T-helper 1 cell (primary cell): ENCODE data around the gene PRR33.
A peak's percentile ranks its signal among the peaks of the same experiment; 100 is the strongest.
"Not testable (repeated sequence)": the region's sequence is repeated elsewhere in the genome, so short reads cannot be mapped to it uniquely, and the experiment has no call there.

ENCODE experiments used
- DNase-seq, 5 donors: peaks; one replicate each; pipeline ENCODE4 v3.0.0-alpha.2; 2012 to 2020

The PRR33 gene

DNA sequence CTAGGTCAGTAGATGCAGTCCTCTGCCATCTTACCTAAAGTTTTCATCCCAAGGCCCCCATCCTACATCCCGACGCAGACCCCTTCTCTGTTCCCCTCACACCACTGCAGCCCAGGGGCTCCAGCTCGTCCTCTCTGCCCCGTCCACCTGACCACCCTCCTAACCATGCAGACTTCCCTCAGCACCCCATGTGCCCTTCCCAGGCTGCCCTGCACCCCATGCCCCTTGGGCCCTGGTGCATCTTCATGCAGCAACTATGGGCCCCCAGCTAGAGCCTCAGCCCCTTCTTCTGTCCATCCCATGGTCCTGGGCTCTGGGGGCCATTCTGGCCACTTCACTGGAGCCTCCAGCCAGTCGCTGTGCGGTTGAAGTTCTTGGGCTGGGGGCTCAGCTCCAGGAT lies 2.9 kb downstream of the PRR33 start:
- no peak for DNase-seq

- no peak for DNase-seq
Measured at GRCh38 chr11:1888347-1888753, 3.3 kb downstream of the PRR33 start.

- DNase-seq, result no peak
Measured at GRCh38 chr11:1887451-1888346, 4.0 kb downstream of the PRR33 start.

- DNase-seq, result not testable (repeated sequence)
Measured at GRCh38 chr11:1886551-1886950, 5.1 kb downstream of the PRR33 start.

DNA sequence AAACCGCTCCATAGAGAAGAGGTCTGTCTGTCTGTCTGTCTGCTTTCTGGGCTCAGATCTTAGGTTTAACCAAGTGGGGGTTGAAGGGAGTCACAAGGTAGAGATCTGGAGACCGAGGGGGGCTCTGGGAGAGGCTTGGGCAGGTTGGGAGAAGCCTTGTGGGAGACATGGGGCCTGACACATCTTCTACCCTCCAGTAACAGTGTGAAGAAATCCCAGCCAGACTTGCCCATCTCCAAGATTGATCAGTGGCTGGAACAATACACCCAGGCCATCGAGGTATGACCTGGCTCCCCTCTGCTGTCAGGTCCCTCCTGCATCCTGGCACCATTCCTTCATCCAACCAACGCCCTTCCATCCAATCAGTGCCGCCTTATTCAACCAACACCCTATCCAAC lies 7.4 kb downstream of the PRR33 start:
- DNase-seq, result no peak

- no peak for DNase-seq
Measured at GRCh38 chr11:1883346-1884302, 8.1 kb downstream of the PRR33 start.

DNA sequence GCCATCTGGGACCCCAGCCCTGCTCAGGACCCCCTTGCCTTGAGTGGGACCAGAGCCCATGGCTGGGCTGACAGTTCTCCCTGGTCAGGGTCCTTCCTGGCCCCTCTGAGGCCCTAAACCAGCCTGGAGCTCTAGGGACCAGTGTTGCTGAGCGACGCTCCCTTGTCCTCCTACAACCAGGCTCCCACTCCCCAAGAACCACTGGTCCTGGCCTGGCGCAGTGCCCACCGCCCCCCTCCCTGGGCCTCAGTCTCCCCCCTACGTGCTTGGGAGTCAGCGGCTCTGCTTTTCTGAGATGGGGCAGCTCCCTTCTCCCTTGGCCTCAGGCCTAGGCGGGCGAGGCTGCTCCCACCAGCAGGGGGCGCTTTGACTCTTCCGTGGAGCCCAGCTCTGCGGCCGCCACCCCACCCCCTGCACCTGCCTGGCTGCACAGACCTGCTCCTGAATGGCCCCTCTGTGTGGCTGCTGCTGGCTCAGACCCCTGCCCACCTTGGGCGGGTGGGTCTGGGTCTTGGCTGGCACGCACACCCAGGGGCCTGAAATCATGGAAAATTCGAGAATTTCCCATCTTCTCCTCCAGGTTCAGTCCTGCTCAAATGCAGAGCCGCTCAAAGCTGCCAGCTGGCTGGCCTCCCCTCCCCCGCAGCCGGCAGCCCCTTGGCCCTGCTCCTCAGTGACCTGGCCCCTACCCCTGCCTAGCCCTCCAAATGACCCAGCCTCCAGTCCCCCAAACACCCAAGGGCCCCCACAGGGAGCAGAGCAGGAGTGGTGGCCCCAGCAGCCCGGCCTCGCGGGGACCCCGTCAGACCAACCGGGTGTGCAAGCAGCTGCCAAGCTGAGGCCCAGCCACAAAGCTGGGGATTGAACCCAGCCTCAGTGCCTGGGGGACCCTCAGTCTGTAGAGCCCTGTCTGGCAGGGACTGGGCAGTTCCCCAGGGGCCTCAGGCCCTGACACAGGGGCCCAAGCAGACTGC lies 9.1 kb downstream of the PRR33 start:
- DNase-seq, result peak; percentile 54 to 76 (median 70)

- peak in 1 of 5 donors; percentile 6 for DNase-seq
Measured at GRCh38 chr11:1881442-1882264, 10.0 kb downstream of the PRR33 start.

DNA sequence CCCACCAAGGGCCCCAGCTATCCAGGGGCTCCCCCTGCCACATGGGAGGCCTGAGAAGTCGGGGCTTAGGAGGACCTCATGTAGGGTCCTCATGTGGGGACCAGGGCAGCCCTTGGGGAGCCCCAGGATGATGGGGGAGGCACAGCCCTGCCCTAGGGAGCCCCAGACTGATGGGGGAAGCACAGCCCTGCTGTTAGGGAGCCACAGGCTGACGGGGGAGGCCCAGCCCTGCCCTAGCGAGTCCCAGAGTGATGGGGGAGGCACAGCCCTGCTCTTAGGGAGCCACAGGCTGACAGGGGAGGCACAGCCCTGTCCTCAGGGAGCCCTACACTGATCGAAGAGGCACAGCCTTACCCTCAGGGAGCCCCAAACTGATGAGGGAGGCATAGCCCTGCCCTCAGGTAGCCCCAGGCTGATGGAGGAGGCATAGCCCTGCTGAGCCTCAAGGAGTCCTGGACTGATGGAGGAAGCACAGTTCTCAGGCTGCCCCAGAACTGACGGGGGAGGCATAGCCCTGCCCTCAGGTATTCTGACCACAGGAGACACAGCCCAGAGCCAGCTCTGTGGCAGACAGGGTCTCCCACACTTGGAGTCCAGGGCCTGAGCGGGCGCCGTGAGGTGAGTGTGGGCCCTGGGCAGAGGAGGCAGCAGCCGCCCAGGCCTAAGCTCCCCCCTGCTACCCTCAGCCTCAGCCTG lies 10.8 kb downstream of the PRR33 start:
- DNase-seq, result no peak

DNA sequence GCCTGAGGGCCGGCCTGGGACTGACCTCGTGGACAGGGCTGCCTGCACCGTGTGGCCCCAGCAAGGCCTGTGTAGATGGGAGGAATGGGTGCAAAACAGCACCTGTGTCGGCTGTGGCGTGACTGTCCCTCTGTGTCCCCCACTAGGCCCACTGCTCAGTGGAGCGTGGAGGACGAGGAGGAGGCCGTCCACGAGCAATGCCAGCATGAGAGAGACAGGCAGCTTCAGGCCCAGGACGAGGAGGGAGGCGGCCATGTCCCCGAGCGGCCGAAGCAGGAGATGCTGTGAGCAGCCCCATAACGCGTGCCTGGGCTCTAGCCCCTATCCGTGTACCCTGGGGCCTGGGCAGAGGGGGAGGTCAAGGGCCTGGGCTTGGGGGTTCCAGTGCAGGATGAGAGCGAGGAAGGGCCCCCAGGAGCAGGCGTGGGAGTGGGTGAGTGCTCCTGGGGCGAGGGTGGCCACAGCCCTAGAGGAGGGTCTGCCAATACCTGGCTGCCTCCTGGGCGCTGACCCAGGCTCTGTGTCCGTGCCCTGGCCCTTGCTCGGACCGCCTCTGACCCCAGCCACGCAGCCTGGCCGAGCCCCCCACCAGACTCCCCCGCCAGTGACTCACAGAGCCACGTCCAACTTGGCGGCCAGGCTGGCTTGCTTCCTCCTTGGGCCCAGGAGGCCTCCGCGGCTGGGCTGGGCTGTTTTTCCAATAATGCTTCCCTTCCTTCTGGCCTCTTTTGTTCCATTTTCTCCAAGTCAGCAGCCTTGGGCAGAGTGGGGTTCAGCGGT lies 11.6 kb downstream of the PRR33 start:
- peak in 2 of 5 donors; percentile 5 to 9 for DNase-seq

GRCh38 chr11:1879342-1879940 lies 12.3 kb downstream of the PRR33 start:
- DNase-seq, result peak in 2 of 5 donors; percentile 6

- DNase-seq, result peak in 1 of 5 donors; percentile 5
Measured at GRCh38 chr11:1878137-1879031, 13.3 kb downstream of the PRR33 start.

DNA sequence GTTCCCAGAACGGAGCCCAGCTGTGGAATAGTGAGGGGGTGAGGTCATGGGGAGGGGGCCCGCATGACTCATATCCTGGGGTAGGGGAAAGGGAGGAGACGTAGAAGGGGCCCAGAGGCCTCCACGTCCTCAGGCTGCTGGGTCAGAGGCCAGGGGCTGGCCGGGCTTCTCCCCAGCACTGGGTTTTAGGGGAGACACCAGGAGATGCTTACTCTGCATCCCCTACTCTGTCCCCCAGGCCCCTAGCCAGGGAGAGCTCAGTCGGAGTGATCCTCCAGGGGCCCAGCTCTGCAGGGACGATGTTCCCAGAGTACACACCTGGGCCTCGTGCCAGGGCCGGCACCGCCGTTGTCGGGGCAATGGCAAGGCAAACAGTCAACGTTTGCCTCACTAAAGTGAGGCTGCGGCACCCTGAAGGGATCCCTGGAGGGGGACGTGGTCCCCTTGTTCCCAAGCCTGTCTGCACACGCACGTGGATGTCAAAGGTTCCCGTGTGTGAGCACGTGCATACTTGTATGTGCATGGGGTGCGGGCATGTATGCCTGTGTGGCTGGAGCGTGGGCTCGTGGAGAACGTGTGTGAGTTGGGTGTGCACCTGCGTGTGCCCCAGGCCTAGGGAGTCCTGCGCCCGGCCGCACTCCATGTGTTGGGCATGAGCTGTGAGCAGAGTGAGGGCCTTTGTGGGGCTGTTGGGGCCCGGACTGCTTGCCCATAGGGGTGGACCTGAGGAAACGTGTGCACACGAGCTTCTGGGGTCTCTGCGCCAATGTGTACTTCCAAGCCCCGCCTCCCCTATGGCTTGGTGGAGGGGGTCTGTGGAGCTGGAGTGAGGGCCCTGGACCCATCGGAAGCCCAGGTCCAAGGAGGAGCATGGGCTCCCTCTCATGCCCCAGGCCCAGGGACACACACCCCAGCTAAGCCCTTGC lies 14.2 kb downstream of the PRR33 start:
- DNase-seq, result no peak

GRCh38 chr11:1876361-1877063 lies 15.2 kb downstream of the PRR33 start:
- peak in 2 of 5 donors; percentile 5 to 8 for DNase-seq

DNA sequence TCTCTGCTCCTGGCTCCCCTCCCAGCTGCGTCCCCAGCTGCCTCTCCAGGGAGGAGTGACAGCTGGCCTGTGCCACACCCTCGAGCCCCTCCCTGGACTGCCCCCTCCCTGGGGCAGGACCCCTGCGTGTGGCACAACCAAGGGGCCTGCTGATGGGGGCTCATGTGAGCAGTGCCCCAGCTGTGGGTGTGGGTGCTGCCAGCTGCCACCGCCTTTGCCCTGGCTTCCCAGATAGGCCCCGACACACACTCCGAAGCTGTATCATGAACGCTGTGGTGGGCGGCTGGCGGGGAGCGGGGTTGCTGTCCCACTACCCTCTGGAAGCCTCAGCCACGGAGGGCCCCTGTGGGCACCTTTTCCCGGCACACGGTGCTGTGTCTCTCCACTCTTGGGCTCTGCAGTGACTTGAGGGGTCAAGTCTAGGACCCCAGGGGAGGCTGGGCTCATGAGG lies 15.8 kb downstream of the PRR33 start:
- DNase-seq, result peak in 2 of 5 donors; percentile 4 to 9
